ENCODE data around the gene LEMD3. TPM values are rescaled to one million over a fixed set of nuclear protein-coding genes. Genes with fewer than 3 reads are reported as not detected.
A peak's percentile ranks its signal among the peaks of the same experiment; 100 is the strongest.

Gene LEMD3
- total RNA-seq, 3 donors from 2014 or later, result 30.9 to 34.3 (median 32.5) TPM

DNA sequence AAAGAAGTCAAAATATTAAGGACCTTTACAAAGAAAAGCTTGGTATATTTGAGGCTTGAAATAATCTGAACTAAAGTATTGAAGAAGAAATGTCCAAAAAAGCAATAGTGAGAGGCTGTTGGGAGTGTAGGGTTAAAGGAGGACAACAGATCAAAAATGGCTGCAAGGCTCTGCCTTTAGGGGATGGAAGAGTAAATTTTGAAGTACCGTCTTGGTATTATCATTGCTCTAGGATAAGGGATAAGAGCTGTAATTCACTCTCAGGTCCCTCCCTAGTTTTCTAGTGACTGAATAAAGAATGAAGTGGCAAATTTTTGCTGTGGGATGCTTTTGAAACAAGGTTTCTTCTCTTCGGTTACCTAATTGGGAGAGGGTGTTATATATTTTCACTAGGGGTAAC is 38.7 kb downstream of the LEMD3 start:
- H3K4me3 Mint-ChIP-seq, result no peak overlapping the region
- H3K4me1 Mint-ChIP-seq (ENCODE audit: low read depth), result peaks cover 63% of the 10 kb centered on the region

DNA sequence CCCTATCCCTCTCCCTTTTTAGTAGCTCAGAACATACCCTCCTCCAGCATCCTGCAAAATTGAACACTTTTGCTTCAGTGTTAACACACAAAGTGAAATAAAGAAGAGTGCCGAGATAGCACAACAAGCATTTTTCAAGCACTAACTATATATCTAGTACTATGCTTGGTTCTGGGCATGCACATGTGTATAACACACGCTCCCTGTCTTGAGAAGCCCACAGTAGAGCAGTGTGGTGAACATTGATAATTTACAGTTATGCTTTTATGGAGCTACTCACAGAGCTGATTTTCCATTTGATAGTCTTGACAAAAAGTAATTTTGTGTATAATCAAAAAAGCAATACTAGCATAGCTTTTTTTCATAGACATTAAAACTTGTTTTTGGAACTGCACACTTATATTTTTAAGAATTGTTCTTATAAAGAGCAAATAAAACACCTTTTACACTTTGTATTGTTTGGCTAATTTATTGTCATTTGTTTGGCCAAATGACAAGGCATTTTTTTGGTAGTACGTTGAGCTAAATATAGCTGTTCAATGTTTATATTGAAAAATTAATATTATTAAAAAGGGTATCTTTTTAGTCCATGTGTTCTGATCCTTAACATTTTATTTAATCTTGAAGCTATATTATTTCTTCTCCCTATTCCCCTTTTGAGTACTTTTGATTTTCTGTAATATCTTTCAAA is 39.7 kb downstream of the LEMD3 start:
- Mint-ChIP-seq H3K27me3 (ENCODE audit: low read depth) (no peaks in the 10 kb centered on the region), H3K4me3 (peak overlapping the region; percentile 65), H3K36me3 (ENCODE audit: insufficient read depth) (peaks cover 9% of the 10 kb centered on the region), H3K9me3 (no peaks in the 10 kb centered on the region), H3K4me1 (ENCODE audit: low read depth) (peaks cover 58% of the 10 kb centered on the region)
- ATAC-seq (no peak), DNase-seq (no peak)

More for the DNA sequence above, 38.7 kb downstream of the LEMD3 start:
- DNase-seq (no peak), ATAC-seq (no peak)
- Mint-ChIP-seq H3K36me3 (ENCODE audit: insufficient read depth) (peaks cover 11% of the 10 kb centered on the region), H3K27me3 (ENCODE audit: low read depth) (no peaks in the 10 kb centered on the region), H3K9me3 (no peaks in the 10 kb centered on the region)

DNA sequence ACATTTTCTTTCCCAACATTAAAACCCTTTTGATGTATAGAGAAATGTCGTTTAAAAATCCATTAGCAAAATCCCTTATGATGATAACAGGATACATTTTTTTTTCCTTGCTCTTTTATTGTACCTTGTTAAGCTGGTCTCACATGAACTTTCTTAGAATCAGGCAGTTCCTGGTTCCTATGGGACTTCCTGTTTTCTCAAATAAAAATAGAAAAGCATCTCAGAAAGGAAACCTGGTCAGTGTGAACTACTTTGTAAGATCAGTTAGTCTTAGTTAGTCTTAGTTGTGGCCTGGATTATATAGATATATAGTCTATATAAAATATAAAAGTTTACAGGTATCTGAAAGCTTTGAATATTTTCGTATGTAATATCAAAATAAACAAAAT is 40.3 kb downstream of the LEMD3 start:
- ATAC-seq, result no peak
- no peak for DNase-seq
- H3K4me1 Mint-ChIP-seq (ENCODE audit: low read depth), result peaks cover 57% of the 10 kb centered on the region
- no peaks in the 10 kb centered on the region for H3K9me3 Mint-ChIP-seq
- peak overlapping the region; percentile 65 for H3K4me3 Mint-ChIP-seq
- no peaks in the 10 kb centered on the region for H3K27me3 Mint-ChIP-seq (ENCODE audit: low read depth)
- H3K36me3 Mint-ChIP-seq (ENCODE audit: insufficient read depth), result peaks cover 9% of the 10 kb centered on the region

DNA sequence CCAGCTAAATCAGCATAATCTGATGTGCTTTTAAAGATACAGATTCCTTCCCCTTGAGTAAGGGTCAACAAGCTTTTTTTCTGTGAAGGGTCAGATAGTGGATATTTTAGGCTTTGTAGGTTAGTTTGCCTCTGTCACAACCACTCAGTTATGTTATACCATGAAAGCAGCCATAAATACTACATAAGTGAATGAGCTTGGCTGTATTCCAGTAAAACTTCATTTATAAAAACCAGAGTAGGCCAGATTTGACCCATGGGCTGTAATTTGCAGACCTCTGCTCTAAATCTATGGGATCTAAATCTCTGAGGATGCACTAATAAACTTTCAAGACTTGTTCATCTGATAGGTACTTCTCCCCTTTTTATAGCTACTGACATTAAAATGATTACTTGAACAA is 47.7 kb downstream of the LEMD3 start:
- H3K4me3 Mint-ChIP-seq, result no peak overlapping the region
- DNase-seq (no peak), ATAC-seq (no peak)
- H3K4me1 Mint-ChIP-seq (ENCODE audit: low read depth), result peaks cover 11% of the 10 kb centered on the region
- H3K27me3 Mint-ChIP-seq (ENCODE audit: low read depth), result no peaks in the 10 kb centered on the region
- peaks cover 20% of the 10 kb centered on the region for H3K9me3 Mint-ChIP-seq
- H3K36me3 Mint-ChIP-seq (ENCODE audit: insufficient read depth), result peaks cover 54% of the 10 kb centered on the region

DNA sequence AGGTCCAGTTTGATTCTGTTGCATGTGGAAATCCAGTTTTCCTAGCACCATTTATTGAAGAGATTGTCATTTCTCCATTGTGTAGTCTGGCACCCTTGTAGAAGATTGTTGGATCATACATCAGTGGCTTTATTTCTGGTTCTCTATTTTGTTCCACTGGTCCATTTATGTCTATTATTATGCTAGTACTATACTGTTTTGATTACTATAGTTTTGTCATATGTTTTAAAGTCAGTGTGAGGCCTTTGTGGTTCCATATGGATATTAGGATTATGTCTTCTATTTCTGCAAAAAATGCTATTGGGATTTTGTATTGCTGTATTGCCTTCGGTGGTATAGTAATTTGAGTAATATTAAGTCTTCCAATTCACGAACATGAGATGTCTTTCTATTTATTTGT is 51.4 kb downstream of the LEMD3 start:
- peaks cover 13% of the 10 kb centered on the region for H3K4me1 Mint-ChIP-seq (ENCODE audit: low read depth)
- no peak overlapping the region for H3K4me3 Mint-ChIP-seq
- no peak for ATAC-seq
- H3K36me3 Mint-ChIP-seq (ENCODE audit: insufficient read depth), result peaks cover 64% of the 10 kb centered on the region
- H3K27me3 Mint-ChIP-seq (ENCODE audit: low read depth), result no peaks in the 10 kb centered on the region
- H3K9me3 Mint-ChIP-seq, result peaks cover 30% of the 10 kb centered on the region
- DNase-seq, result no peak

DNA sequence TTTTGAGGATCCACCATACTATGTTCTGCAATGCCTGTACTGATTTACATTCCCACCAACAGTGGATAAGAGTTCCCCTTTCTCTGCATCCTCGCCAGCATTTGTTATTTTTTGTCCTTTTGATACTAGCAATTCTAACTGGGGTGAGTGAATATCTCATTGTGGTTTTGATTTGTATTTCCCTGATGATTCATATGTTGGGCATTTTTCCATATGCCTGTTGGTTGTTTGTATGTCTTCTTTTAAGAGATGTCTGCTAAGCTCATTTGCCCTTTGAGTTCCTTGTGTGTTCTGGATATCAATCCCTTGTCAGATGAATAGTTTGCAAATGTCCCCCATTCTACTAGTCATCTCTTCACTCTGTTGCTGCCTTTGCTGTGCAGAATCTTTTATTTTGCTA is 60.1 kb downstream of the LEMD3 start:
- Mint-ChIP-seq H3K4me3 (no peak overlapping the region), H3K36me3 (ENCODE audit: insufficient read depth) (peaks cover 44% of the 10 kb centered on the region), H3K27me3 (ENCODE audit: low read depth) (no peaks in the 10 kb centered on the region), H3K9me3 (peaks cover 24% of the 10 kb centered on the region), H3K4me1 (ENCODE audit: low read depth) (peaks cover 23% of the 10 kb centered on the region)
- ATAC-seq, result no peak
- no peak for DNase-seq

DNA sequence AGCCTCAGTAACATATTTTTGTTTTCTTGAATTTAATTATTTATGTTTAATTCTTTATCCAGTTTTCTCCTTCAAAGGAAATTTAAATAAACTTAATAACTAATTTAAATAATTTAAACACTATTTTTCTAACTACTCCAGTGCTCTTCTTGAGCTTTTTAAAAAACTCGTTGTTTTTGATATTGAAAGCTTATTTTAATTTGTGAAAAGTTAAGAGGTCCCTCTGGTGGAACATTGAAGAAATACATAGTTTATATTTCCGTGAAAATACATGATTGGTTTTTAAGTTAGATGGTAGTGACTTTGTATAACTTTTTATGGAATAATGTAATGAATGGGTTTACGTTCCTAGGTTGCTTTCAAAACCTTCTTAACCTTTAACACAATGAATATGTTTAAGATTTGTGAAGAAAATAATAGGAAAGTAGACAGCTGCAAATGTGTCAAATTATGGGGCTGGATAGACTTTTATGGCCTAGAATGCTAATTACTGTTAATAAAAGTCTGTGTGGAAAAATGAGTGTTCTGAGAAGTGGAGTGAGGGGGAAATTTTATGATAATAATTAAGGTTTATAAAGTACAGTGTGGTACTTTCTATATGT is 63.2 kb downstream of the LEMD3 start:
- no peaks in the 10 kb centered on the region for H3K27me3 Mint-ChIP-seq (ENCODE audit: low read depth)
- peaks cover 17% of the 10 kb centered on the region for H3K9me3 Mint-ChIP-seq
- no peak for ATAC-seq
- no peak overlapping the region for H3K4me3 Mint-ChIP-seq
- peaks cover 25% of the 10 kb centered on the region for H3K36me3 Mint-ChIP-seq (ENCODE audit: insufficient read depth)
- peaks cover 10% of the 10 kb centered on the region for H3K4me1 Mint-ChIP-seq (ENCODE audit: low read depth)
- DNase-seq, result no peak

DNA sequence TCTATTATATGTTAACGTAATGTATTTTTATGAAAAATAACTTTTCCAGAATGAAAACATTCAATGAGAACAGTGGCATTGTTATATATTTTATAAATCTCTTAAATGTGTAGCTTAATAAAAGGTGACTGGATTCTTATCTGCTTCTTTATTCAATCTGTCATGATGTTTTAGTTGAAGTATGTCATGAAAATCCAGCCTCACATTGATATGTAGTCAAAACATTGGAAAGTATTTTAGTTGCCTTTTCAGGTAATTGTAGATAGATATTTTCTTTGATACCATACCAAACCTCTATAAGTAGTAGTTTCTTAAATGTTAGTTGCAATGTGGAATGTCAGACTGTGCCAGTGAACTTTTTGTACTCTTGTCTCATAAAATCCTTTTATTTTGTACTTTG is 67.8 kb downstream of the LEMD3 start:
- H3K4me1 Mint-ChIP-seq (ENCODE audit: low read depth), result peaks cover 4% of the 10 kb centered on the region
- no peak overlapping the region for H3K4me3 Mint-ChIP-seq
- ATAC-seq, result no peak
- H3K36me3 Mint-ChIP-seq (ENCODE audit: insufficient read depth), result peaks cover 9% of the 10 kb centered on the region
- DNase-seq, result no peak
- no peaks in the 10 kb centered on the region for H3K9me3 Mint-ChIP-seq
- no peaks in the 10 kb centered on the region for H3K27me3 Mint-ChIP-seq (ENCODE audit: low read depth)

DNA sequence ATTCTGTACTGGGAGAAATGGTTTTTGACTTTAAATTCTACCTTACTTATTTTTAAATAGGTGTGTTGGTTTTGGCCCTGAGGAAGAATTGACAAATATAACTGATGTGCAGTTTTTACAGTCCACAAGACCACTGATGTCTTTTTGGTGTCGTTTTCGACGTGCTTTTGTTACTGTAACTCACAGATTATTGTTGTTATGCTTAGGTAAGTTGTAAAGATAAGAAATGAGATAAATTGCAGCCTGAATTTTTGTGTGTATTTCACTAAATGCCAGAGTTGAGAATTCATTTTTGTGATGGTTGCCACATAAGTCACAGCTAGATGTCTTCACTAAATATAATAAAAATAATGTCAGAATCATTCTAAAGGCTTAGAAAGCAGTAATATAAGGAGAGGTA is 69.2 kb downstream of the LEMD3 start:
- no peak for DNase-seq
- no peak overlapping the region for H3K4me3 Mint-ChIP-seq
- H3K4me1 Mint-ChIP-seq (ENCODE audit: low read depth), result no peaks in the 10 kb centered on the region
- H3K27me3 Mint-ChIP-seq (ENCODE audit: low read depth), result no peaks in the 10 kb centered on the region
- ATAC-seq, result no peak
- peaks cover 18% of the 10 kb centered on the region for H3K36me3 Mint-ChIP-seq (ENCODE audit: insufficient read depth)
- H3K9me3 Mint-ChIP-seq, result no peaks in the 10 kb centered on the region

DNA sequence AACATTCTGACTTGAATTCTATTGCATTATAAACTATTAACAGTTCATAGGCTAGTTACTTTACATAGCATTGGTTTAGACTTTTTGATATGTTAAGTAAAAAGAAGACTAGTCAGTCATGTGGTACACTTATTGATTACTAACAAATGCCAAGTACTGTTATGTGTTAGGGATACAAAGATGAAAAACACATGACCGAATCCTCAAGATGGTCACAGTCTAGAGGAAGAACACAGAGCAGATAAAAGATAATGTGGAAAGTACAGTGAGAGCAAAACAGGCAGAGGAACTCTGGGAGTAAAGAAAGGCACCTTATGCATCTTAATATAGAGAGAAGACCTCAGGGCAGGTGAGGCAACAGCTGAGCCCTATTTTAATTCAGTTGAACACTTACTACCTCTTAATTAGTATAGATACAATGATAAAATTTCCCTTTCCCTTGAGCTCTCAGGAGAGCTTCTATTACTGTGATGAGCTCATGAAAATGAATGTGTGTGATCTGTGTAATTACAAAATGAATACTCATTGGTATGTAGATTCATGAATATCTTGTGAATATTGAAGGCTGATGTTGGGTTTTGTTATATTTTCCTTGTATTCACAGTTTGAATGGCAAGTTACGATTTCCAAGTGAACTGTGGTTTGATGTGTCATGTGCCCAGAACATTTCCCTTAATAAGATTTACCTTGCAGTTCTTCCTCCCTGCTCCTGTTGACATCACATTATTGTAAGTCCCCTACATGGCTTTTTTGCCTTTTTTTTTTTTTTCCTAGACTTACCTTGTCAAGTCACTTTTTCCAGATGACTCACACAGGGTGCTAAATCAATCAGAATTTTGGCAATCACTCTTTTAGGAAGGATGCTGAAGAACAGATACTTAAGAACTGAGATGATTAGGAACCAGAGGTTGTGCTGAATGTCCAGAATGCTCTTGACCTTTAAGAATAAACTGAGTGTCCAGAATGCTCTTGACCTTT is 79.6 kb downstream of the LEMD3 start:
- peak; percentile 79 to 81 for ATAC-seq

DNA sequence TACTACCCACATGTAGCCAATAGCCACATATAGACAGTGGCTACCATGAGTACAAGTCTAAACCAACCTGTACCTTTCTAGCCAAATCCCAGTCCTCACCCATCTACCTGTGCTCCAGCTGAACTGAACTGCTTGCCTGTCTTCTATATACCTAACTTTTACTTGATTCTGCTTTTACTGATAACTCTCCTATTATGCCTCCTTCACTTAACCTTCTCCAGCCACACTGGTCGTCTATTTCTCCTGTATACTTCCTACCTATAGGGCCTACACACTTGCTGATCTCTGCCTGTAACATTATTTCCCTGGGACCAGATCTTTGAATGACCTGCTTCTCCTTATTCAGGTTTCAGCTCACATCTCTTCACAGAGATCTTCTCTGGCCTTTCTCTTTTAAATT is 83.1 kb downstream of the LEMD3 start:
- Mint-ChIP-seq H3K9me3 (no peaks in the 10 kb centered on the region), H3K4me3 (no peak overlapping the region), H3K27me3 (ENCODE audit: low read depth) (no peaks in the 10 kb centered on the region), H3K4me1 (ENCODE audit: low read depth) (peaks cover 14% of the 10 kb centered on the region), H3K36me3 (ENCODE audit: insufficient read depth) (peaks cover 3% of the 10 kb centered on the region)
- no peak for ATAC-seq
- no peak for DNase-seq

More for the DNA sequence above, 79.6 kb downstream of the LEMD3 start:
- Mint-ChIP-seq H3K4me3 (no peak overlapping the region), H3K27me3 (ENCODE audit: low read depth) (no peaks in the 10 kb centered on the region), H3K4me1 (ENCODE audit: low read depth) (peaks cover 14% of the 10 kb centered on the region), H3K36me3 (ENCODE audit: insufficient read depth) (peaks cover 16% of the 10 kb centered on the region), H3K9me3 (no peaks in the 10 kb centered on the region)
- DNase-seq, result no peak

DNA sequence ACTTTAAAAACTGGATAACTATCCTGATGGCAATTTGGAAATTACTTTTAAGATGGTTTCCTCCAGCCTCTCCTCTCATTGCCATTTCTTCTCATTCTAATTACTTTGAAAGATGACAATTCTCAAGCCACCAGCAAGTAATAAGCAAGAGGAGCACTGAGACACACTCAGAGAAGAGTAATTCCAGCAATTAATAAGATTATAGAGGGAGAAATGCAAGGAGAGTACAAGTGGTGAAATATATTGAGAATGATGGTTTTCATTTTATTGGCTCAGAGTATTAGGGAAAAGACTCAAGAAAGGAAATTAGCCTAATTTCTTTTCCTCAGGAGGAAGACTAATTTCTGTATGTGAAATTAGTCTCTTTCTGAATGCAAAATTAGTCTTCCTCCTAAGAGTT is 88.6 kb downstream of the LEMD3 start:
- Mint-ChIP-seq H3K4me1 (ENCODE audit: low read depth) (no peaks in the 10 kb centered on the region), H3K9me3 (no peaks in the 10 kb centered on the region), H3K36me3 (ENCODE audit: insufficient read depth) (no peaks in the 10 kb centered on the region), H3K4me3 (no peak overlapping the region), H3K27me3 (ENCODE audit: low read depth) (peaks cover 5% of the 10 kb centered on the region)
- no peak for ATAC-seq
- DNase-seq, result no peak

DNA sequence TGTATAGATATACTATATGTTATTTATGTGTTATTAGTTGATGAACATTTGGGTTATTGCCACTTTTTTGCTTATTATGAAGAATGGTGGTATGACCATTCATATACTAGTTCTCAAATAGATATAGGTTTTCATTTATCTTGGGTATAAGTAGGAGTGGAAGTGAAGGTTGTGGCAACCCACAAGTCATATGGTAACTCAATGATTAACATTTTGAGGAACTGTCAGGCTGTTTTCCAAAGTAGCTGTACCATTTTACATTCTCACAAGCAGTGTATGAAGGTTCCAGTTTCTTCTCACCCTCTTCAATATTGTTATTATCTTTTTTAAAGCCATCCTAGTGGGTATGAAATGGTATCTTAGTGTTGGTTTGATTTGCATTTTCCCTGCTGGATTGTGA is 90.1 kb downstream of the LEMD3 start:
- no peaks in the 10 kb centered on the region for H3K9me3 Mint-ChIP-seq
- no peaks in the 10 kb centered on the region for H3K36me3 Mint-ChIP-seq (ENCODE audit: insufficient read depth)
- ATAC-seq (no peak), DNase-seq (no peak)
- H3K4me3 Mint-ChIP-seq, result no peak overlapping the region
- H3K27me3 Mint-ChIP-seq (ENCODE audit: low read depth), result peaks cover 6% of the 10 kb centered on the region
- no peaks in the 10 kb centered on the region for H3K4me1 Mint-ChIP-seq (ENCODE audit: low read depth)

DNA sequence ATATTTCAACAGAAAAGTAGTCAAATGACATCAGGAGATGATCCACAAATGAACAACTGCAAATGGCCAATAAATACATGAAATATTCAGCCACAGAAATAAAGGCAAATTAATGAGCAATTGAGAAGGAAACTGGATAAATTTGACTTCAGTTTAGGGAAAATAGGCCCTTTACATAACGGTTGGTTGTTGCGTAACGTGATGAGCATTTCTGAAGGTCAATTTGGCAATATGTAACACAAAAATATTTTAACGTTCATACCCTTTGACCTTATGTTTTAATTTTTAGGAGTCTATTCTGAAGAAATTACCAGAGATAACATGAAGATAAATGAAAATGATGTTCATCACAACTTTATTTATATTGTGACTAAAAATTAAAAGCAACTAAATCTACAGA is 94.4 kb downstream of the LEMD3 start:
- H3K4me3 Mint-ChIP-seq, result no peak overlapping the region
- no peaks in the 10 kb centered on the region for H3K4me1 Mint-ChIP-seq (ENCODE audit: low read depth)
- ATAC-seq (no peak), DNase-seq (no peak)
- peaks cover 19% of the 10 kb centered on the region for H3K27me3 Mint-ChIP-seq (ENCODE audit: low read depth)
- no peaks in the 10 kb centered on the region for H3K36me3 Mint-ChIP-seq (ENCODE audit: insufficient read depth)
- no peaks in the 10 kb centered on the region for H3K9me3 Mint-ChIP-seq
